Fibroblast of villous mesenchyme (primary cell): ENCODE measurements around the gene IWS1. TPM values are rescaled to one million over a fixed set of nuclear protein-coding genes. Genes with fewer than 3 reads are reported as not detected.

Experiments
- DNase-seq: peaks from one replicate; pipeline ENCODE4 v3.0.0-alpha.2; 2010; ENCODE audit warnings: low read depth
- H3K4me3 ChIP-seq: 2 replicates; pipeline ENCODE4 v1.5.1; 2011; ENCODE audit warnings: low read depth, mild to moderate bottlenecking, low read length
- total RNA-seq: library from RNA; depleted of rRNA; stranded (reverse); fragments of >200 nt; gene quantifications from 2 replicates; pipeline ENCODE4 v1.2.3, GENCODE V29; 2012
- TF ChIP-seq, protein P1 (sequence below): IDR thresholded peaks from 2 replicates; pipeline ENCODE4 v1.5.1; 2012; ENCODE audit warnings: low read depth, mild to moderate bottlenecking, low read length; ENCODE audit not compliant: insufficient read depth

Gene IWS1
- total RNA-seq = 35.1 and 42.7 TPM in 2 replicates

DNA sequence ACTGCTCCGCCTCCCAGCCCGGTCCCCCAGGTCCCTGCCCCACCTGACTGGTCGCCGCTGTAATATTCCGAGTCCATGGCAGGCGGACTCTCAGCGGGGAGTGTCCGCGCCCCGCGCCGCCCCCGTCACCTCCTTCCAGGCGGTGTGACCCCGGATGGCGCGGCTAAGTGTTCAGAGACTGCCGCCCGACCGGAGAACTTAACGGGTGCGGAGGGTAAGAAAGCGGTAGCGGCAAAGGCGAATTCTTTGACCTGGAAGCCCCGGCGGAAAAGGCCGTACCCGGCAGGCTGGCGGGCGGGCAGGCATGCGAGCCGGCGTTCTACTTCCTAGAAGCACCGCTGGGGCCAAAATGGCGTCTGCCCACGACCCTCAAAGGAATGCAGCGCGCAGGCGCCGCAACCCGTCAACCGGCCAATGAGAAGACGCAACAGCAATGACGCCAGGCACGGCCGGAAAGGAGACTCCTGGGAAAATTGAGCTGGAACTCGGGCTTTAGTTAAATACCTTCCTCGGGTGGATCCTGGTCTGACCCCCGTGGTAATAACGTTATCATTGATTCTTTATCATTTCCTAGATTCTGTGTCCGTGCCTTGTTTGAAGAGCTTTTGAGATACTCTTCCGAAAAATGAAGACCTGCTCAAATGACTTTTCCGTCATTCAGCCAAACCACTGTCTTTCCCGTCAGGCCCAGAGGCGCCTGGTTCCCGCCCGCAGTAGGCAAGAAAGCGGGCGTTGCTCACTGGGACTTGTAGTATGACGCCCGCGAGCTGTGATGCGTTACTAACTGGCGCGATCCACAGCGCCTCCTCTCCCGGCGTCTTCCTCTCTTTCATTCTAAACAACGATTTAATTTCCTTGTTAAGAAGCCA is at the start of gene IWS1:
Gene IWS1 (minus strand): TSS at position 358 of the 869 bp plus-strand sequence. CDS start 281 bp downstream, at position 77.
- H3K4me3 ChIP-seq = peak within 1 kb of the TSS; percentile 71
- TF ChIP-seq, protein P1, sequence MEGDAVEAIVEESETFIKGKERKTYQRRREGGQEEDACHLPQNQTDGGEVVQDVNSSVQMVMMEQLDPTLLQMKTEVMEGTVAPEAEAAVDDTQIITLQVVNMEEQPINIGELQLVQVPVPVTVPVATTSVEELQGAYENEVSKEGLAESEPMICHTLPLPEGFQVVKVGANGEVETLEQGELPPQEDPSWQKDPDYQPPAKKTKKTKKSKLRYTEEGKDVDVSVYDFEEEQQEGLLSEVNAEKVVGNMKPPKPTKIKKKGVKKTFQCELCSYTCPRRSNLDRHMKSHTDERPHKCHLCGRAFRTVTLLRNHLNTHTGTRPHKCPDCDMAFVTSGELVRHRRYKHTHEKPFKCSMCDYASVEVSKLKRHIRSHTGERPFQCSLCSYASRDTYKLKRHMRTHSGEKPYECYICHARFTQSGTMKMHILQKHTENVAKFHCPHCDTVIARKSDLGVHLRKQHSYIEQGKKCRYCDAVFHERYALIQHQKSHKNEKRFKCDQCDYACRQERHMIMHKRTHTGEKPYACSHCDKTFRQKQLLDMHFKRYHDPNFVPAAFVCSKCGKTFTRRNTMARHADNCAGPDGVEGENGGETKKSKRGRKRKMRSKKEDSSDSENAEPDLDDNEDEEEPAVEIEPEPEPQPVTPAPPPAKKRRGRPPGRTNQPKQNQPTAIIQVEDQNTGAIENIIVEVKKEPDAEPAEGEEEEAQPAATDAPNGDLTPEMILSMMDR = peak; percentile 9
- DNase-seq = peak; percentile 98

DNA sequence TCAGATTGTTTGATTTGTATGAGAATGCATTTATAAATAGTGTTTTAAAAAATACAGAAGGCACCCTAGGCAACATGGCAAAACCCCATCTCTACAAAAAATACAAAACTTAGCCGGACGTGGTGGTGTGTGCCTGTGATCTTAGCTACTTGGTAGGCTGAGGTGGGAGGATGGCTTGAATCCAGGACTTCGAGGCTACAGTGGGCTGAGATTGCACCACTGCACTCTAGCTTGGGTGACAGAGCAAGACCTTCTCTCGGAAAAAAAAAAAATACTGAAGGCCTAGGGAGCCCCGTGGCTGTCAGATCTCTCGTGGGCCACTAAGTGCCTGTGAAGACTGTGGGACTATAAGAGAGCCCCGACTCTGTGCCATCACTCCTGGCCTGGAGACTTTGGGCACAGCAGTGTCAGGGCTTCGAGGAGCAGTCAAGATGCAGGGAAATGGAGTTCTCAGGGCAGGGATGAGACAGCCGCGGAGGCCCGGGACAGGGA is 49.7 kb upstream of the IWS1 start:
- TF ChIP-seq, protein P1 = no peak
- no peak for DNase-seq
- H3K4me3 ChIP-seq = no peak overlapping the region

DNA sequence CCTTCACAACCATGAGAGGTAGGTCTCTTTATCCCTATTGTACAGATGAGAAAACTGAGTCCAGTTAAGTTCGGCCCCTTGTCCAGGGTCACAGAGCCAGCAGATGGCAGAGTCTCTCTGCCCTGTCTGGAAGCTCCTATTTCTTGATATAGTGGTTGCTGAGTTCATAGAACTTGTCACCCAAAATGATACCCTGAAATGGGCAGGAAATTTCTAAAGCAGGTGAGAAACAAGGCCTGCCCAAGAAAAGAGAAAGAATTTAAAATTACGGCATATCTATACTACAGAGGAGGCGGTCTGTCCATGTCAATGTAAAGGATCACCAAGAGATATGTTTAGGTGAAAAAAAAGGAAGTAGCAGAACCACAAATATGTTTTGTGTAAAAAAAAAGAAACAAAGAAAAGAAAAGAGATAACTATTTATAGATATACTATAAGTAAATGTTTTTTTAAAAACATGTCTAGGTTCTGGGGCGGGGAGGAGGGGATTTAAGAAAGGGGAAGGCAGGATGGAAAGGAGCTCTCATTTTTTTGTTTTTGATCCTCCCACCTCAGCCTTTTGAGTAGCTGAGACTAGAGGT is 49.0 kb upstream of the IWS1 start:
- TF ChIP-seq, protein P1 = no peak
- no peak for DNase-seq
- H3K4me3 ChIP-seq = no peak overlapping the region

DNA sequence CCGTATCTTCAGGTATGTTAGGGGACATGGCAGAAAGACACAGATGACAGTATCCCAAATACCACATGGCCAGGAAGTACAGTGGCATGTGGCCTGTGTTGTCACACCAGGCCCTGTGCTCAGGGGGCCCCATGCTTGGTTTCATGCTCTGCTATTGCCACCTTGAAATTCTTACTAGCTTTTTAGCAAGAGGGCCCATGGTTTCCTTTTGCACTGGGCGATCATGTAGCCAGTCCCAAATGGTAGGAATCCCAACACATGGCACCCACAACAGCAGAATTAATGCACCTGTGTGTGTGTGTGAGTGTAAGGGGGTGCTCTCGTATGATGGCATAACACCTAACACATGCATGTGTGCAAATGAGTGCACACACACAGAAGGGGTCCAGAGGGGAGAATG is 48.4 kb upstream of the IWS1 start:
- DNase-seq = no peak
- TF ChIP-seq, protein P1 = no peak
- no peak overlapping the region for H3K4me3 ChIP-seq

DNA sequence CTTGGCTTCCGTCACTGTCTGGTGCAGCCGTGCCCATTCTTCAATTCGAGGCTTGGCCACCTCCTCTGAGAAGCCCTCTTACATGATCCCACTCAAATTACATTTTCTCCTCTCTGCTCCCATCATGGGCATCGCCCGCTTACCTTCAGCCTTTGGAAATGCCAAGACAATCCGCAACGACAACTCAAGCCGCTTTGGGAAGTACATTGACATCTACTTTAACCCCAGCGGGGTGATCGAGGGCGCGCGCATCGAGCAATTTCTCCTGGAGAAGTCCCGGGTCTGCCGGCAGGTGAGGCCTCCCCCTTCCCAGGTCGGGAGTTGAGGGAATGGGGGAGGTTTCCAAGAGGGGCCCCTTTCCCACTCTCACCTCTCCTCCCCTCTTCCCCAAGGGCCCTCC is 47.5 kb upstream of the IWS1 start:
- TF ChIP-seq, protein P1 = no peak
- no peak overlapping the region for H3K4me3 ChIP-seq
- no peak for DNase-seq

DNA sequence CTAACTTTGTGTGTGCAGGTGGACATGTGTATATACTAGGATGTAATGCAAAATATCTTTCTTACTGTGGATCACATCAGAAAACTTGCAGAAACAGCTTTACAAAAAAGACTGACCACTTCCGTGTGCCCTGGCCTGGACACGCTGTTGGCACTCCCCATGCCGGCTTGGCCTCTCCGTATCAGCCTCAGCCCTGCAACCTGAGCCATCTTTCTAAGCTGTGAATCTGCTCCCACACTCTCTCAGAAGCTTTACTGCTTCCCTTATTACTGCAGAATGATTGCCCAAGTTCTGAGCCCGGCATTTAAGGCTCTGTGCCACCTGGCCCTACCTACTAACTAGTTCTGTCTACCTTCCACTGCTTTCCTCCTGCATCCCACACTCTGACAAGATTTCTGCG is 47.0 kb upstream of the IWS1 start:
- no peak for DNase-seq
- TF ChIP-seq, protein P1 = no peak
- H3K4me3 ChIP-seq = no peak overlapping the region
